Prostate gland (tissue), 2 donors: ENCODE data around the gene IQSEC3. TPM values are rescaled to one million over a fixed set of nuclear protein-coding genes. Genes with fewer than 3 reads are reported as not detected.

Source experiments
- DNase-seq: peaks from one replicate; pipeline ENCODE4 v3.0.0-alpha.2; 2019; ENCODE audit warnings: low spot score
- H3K27ac ChIP-seq, 2 donors: fragments of 200-600 bp; sonication (generic); 2 replicates each; pipeline ENCODE4 v1.5.1; 2017 to 2019
- H3K27me3 ChIP-seq: fragments of 200-600 bp; sonication (generic); replicated peaks from 2 replicates; pipeline ENCODE4 v1.5.1; 2019; ENCODE audit not compliant: insufficient read depth
- H3K36me3 ChIP-seq, 2 donors: fragments of 200-600 bp; sonication (generic); 1 replicate in 1 of 2; 2 replicates in 1 of 2; pipeline versions ENCODE4 v1.5.1 to v1.8.1; 2017 to 2019
- H3K4me1 ChIP-seq: fragments of 200-600 bp; sonication (generic); replicated peaks from 2 replicates; pipeline ENCODE4 v1.5.1; 2019
- H3K4me3 ChIP-seq, 2 donors: fragments of 200-600 bp; sonication (generic); 2 replicates each; pipeline ENCODE4 v1.5.1; 2017 to 2019
- H3K9me3 ChIP-seq: fragments of 200-600 bp; sonication (generic); 2 replicates; pipeline ENCODE4 v1.5.1; 2017
- CTCF ChIP-seq, 4 experiments: fragments of 200-600 bp in 2 of 4; fragments of 450-650 bp in 2 of 4; sonication (generic) in 2 of 4; IDR thresholded peaks; 1 replicate in 3 of 4; 2 replicates in 1 of 4; pipeline ENCODE4 v1.5.1; 2016 to 2019; ENCODE audit warnings: antibody characterized with exemption in 4 of 4, mild to moderate bottlenecking in 2 of 4, moderate library complexity in 2 of 4
- POLR2A ChIP-seq: fragments of 450-650 bp; IDR thresholded peaks from one replicate; pipeline ENCODE4 v1.6.1; 2016; ENCODE audit warnings: antibody characterized with exemption, mild to moderate bottlenecking
- POLR2AphosphoS5 ChIP-seq: sonication (generic); formaldehyde crosslinking; IDR thresholded peaks from one replicate; pipeline ENCODE4 v1.6.1; 2017; ENCODE audit warnings: antibody characterized with exemption
- WGBS: methylation state at CpG from one replicate; pipeline ENCODE4 v1.1.5; 2018; 5-methylcytosine and 5-hydroxymethylcytosine counted together
- intact Hi-C: fragments of 100-400 bp; cut with DNase I; formaldehyde crosslinking; loops from one replicate; pipeline ENCODE4 v1.14.2; 2022
- total RNA-seq, 2 donors: library from RNA; depleted of rRNA; stranded (reverse); fragments of >200 nt; gene quantifications; one replicate each; pipeline ENCODE4 v1.1.0, GENCODE V29; 2016

The IQSEC3 gene
- total RNA-seq, 2 donors from 2014 or later, result 0.14 to 2.6 TPM

GRCh38 chr12:179131-179884 lies 112.7 kb downstream of the IQSEC3 start:
- intact Hi-C loops, result no loop called here
- H3K27ac ChIP-seq, result no peak overlapping the region
- no peaks in the 10 kb centered on the region for H3K27me3 ChIP-seq
- no peaks in the 10 kb centered on the region for H3K36me3 ChIP-seq
- TF ChIP-seq POLR2AphosphoS5 (no peak), CTCF (IDR thresholded peaks at IDR 0.05) (no peak), POLR2A (no peak)
- H3K4me1 ChIP-seq, result no peaks in the 10 kb centered on the region
- no peak for DNase-seq
- H3K4me3 ChIP-seq, result no peak overlapping the region
- no peaks in the 10 kb centered on the region for H3K9me3 ChIP-seq
- 70% methylated on average over 11 of the region's 11 CpGs for whole genome bisulfite sequencing

DNA sequence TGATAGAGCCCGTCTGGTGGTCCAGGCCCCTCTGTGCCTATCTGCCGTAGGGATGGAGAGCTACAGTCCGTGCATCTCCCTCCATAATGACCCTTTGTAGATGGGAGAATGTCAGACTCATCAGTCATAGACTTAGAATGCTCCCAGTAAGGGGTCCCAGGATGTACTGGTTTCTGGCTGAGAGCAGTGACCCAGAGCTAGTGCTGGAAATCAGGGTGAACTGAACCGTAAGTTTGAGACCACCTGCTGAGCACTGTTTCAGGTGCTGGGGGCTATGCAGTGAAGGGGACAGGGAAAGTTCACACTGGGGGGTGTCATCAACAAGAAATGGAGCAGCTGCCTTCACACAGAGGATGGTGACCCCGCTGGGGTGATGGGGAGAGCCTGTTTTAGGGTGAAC lies 113.3 kb downstream of the IQSEC3 start:
- Histone ChIP-seq H3K27ac (no peak overlapping the region), H3K4me1 (no peaks in the 10 kb centered on the region)

DNA sequence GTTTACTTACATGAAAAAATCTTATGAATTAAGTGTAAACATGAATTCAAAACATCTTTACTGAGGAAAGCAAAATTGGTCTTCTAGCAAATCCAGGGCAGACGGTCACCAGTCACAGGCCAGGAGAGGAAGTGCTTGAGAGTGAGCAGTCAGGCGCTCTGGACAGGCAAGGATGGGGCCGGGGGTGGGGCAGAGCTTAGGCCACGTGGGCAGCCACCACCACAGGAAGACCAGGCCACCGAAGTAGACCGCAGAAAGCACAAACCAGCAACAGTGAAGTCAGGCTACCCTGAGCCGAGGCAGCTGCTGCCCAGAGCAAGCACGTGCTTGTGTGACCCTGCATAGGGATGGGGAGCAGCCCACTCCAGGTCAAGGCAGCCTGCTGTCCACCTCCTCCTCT lies 113.9 kb downstream of the IQSEC3 start:
- no peak for DNase-seq
- no peaks in the 10 kb centered on the region for H3K9me3 ChIP-seq

More for the DNA sequence above, 113.3 kb downstream of the IQSEC3 start:
- WGBS, result 93% methylated on average over 5 of the region's 5 CpGs
- TF ChIP-seq POLR2AphosphoS5, result no peak
- no peak for TF ChIP-seq POLR2A
- no peak for TF ChIP-seq CTCF (IDR thresholded peaks at IDR 0.05)
- H3K9me3 ChIP-seq, result no peaks in the 10 kb centered on the region
- no peaks in the 10 kb centered on the region for H3K36me3 ChIP-seq
- DNase-seq, result no peak
- no peaks in the 10 kb centered on the region for H3K27me3 ChIP-seq
- intact Hi-C loops, result no loop called here
- no peak overlapping the region for H3K4me3 ChIP-seq

DNA sequence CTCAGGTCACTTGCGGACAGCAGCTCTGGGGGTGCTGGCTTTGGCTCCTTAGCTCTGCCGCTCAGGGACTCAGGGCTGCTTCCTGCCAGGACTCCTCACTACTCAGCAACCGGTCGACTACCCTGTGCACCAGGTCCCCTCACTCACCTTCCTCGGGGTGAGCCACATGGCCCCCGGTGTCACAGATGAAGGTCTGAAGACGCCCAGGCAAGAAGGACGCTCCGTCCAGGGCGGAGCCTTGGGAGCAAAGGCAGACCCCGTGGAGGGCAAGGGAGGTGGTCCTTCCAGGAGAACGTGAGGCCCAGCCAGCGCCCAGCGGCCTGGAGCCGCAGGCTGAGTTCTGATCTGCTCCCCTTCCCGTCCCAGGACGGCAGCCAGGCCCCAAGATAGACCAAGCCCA lies 115.4 kb downstream of the IQSEC3 start:
- H3K4me1 ChIP-seq, result no peaks in the 10 kb centered on the region
- 86% methylated on average over 15 of the region's 17 CpGs for WGBS
- DNase-seq, result no peak
- no peak overlapping the region for H3K4me3 ChIP-seq
- no peaks in the 10 kb centered on the region for H3K9me3 ChIP-seq
- TF ChIP-seq CTCF (IDR thresholded peaks at IDR 0.05) (no peak), POLR2AphosphoS5 (no peak), POLR2A (no peak)
- no peaks in the 10 kb centered on the region for H3K36me3 ChIP-seq
- H3K27me3 ChIP-seq, result no peaks in the 10 kb centered on the region
- intact Hi-C loops, result no loop called here
- no peak overlapping the region for H3K27ac ChIP-seq

More for the DNA sequence above, 113.9 kb downstream of the IQSEC3 start:
- Histone ChIP-seq H3K36me3 (no peaks in the 10 kb centered on the region), H3K4me1 (no peaks in the 10 kb centered on the region), H3K27me3 (no peaks in the 10 kb centered on the region), H3K27ac (no peak overlapping the region), H3K4me3 (no peak overlapping the region)
- WGBS, result 59% methylated on average over 8 of the region's 8 CpGs
- no peak for TF ChIP-seq CTCF (IDR thresholded peaks at IDR 0.05)
- no peak for TF ChIP-seq POLR2AphosphoS5
- TF ChIP-seq POLR2A, result no peak
- intact Hi-C loops, result no loop called here

DNA sequence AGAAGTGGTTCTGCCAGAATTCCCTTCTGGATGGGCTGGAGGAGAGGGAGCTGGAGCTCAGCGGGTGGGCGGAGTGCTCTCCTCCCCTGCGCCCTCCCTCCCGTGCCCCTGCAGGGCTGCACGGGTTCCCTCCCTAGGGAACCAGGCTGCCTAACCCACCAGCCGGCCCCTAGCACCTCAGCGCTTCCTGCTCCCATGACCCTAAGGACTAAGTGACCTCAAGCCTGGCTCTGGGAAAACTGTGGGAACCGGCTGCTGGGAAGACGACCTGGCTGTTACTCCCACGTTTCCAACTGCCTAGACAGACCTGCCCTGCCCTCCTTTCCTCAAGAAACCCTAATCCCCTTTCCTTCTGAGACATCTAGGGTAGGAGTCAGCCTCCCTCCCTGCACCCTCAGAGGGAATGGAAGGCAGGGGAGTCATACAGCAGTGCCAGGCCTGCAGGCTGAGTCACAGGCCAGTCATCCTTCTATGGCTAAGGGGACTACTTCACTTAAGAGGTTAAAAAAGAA lies 115.9 kb downstream of the IQSEC3 start:
- TF ChIP-seq POLR2AphosphoS5, result no peak
- no peak for TF ChIP-seq CTCF (IDR thresholded peaks at IDR 0.05)
- TF ChIP-seq POLR2A, result no peak
- Histone ChIP-seq H3K4me3 (no peak overlapping the region), H3K4me1 (no peaks in the 10 kb centered on the region), H3K36me3 (no peaks in the 10 kb centered on the region), H3K27me3 (no peaks in the 10 kb centered on the region), H3K27ac (no peak overlapping the region), H3K9me3 (no peaks in the 10 kb centered on the region)
- DNase-seq, result no peak
- intact Hi-C loops, result no loop called here
- WGBS, result 71% methylated on average over 5 of the region's 10 CpGs
